Measurements from ENCODE around the gene SRL.

DNA sequence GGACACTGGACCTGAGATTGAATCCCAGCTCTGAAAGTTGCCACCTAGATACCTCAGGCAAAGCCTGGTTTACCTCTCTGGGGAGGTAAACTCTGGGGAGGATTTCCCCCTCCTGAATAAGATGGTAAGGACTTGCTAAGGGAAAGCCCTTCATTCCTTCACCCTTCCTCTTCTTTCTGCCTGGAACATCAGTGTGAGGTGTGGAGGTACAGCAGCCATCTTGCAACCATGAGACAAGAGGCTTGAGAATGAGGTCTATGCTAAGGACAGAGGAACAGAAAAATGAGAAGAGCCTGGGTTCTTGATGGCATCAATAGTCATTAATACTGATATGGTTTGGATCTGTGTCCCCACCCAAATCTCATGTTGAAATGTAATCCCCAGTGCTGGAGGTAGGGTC lies 101.9 kb downstream of the SRL start:
- TF ChIP-seq, protein P1, sequence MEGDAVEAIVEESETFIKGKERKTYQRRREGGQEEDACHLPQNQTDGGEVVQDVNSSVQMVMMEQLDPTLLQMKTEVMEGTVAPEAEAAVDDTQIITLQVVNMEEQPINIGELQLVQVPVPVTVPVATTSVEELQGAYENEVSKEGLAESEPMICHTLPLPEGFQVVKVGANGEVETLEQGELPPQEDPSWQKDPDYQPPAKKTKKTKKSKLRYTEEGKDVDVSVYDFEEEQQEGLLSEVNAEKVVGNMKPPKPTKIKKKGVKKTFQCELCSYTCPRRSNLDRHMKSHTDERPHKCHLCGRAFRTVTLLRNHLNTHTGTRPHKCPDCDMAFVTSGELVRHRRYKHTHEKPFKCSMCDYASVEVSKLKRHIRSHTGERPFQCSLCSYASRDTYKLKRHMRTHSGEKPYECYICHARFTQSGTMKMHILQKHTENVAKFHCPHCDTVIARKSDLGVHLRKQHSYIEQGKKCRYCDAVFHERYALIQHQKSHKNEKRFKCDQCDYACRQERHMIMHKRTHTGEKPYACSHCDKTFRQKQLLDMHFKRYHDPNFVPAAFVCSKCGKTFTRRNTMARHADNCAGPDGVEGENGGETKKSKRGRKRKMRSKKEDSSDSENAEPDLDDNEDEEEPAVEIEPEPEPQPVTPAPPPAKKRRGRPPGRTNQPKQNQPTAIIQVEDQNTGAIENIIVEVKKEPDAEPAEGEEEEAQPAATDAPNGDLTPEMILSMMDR (IDR thresholded peaks at IDR 0.05; ENCODE audit: insufficient read depth, low read length), result no peak
- TF ChIP-seq, protein P2, sequence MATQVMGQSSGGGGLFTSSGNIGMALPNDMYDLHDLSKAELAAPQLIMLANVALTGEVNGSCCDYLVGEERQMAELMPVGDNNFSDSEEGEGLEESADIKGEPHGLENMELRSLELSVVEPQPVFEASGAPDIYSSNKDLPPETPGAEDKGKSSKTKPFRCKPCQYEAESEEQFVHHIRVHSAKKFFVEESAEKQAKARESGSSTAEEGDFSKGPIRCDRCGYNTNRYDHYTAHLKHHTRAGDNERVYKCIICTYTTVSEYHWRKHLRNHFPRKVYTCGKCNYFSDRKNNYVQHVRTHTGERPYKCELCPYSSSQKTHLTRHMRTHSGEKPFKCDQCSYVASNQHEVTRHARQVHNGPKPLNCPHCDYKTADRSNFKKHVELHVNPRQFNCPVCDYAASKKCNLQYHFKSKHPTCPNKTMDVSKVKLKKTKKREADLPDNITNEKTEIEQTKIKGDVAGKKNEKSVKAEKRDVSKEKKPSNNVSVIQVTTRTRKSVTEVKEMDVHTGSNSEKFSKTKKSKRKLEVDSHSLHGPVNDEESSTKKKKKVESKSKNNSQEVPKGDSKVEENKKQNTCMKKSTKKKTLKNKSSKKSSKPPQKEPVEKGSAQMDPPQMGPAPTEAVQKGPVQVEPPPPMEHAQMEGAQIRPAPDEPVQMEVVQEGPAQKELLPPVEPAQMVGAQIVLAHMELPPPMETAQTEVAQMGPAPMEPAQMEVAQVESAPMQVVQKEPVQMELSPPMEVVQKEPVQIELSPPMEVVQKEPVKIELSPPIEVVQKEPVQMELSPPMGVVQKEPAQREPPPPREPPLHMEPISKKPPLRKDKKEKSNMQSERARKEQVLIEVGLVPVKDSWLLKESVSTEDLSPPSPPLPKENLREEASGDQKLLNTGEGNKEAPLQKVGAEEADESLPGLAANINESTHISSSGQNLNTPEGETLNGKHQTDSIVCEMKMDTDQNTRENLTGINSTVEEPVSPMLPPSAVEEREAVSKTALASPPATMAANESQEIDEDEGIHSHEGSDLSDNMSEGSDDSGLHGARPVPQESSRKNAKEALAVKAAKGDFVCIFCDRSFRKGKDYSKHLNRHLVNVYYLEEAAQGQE (IDR thresholded peaks at IDR 0.05; ENCODE audit: insufficient replicate concordance, low read depth), result no peak
- TF ChIP-seq POLR2AphosphoS5 (IDR thresholded peaks at IDR 0.05; ENCODE audit: low read depth) (no peak), GABPA (IDR thresholded peaks at IDR 0.05; ENCODE audit: low read depth) (no peak)
